ENCODE data around the gene ROR2. TPM values are rescaled to one million over a fixed set of nuclear protein-coding genes. Genes with fewer than 3 reads are reported as not detected.

Gene ROR2
- total RNA-seq, 4 donors from 2014 or later: 4.2 to 23.2 (median 11.2) TPM

GRCh38 chr9:91786132-91786896 is 163.7 kb downstream of the ROR2 start:
- no peaks in the 10 kb centered on the region for H3K36me3 ChIP-seq
- WGBS, 2 donors (ENCODE audit: low coverage in 1 of 2): 92 to 100% methylated on average over 2 to 6 of the region's 6 CpGs
- H3K4me3 ChIP-seq: no peak overlapping the region
- H3K4me1 ChIP-seq: peaks cover 0 to 10% (median 3%) of the 10 kb centered on the region in 4 donors
- no peak for DNase-seq
- in situ Hi-C loops (cut with MboI; ENCODE audit: low pct_ligation_motif_present in 1 of 4, low pct_unique_long_range_greater_than_20kb in 1 of 4, low sequenced_read_pairs in 3 of 4): no loop called here
- TF ChIP-seq CTCF (IDR thresholded peaks at IDR 0.05): no peak
- no peak for TF ChIP-seq EP300 (IDR thresholded peaks at IDR 0.05; ENCODE audit: low read depth)
- TF ChIP-seq POLR2AphosphoS5 (IDR thresholded peaks at IDR 0.05): no peak
- TF ChIP-seq POLR2A (IDR thresholded peaks at IDR 0.05): no peak
- no peaks in the 10 kb centered on the region for H3K27me3 ChIP-seq
- intact Hi-C loops (cut with DNase I; ENCODE audit: low total_unique reads): no loop called here
- no peaks in the 10 kb centered on the region for H3K9me3 ChIP-seq
- no peak overlapping the region for H3K27ac ChIP-seq

- H3K27me3 ChIP-seq: no peaks in the 10 kb centered on the region
- no peak for DNase-seq
- no peak overlapping the region for H3K27ac ChIP-seq
- peaks cover 0 to 10% (median 0%) of the 10 kb centered on the region in 4 donors for H3K4me1 ChIP-seq
- WGBS, 2 donors (ENCODE audit: low coverage in 1 of 2): 60 to 100% methylated on average over 1 to 5 of the region's 5 CpGs
- H3K9me3 ChIP-seq: no peaks in the 10 kb centered on the region
- in situ Hi-C loops (cut with MboI; ENCODE audit: low pct_ligation_motif_present in 1 of 4, low pct_unique_long_range_greater_than_20kb in 1 of 4, low sequenced_read_pairs in 3 of 4) (no loop called here), intact Hi-C loops (cut with DNase I; ENCODE audit: low total_unique reads) (no loop called here)
- no peaks in the 10 kb centered on the region for H3K36me3 ChIP-seq
- no peak overlapping the region for H3K4me3 ChIP-seq
- TF ChIP-seq CTCF (IDR thresholded peaks at IDR 0.05) (no peak), POLR2AphosphoS5 (IDR thresholded peaks at IDR 0.05) (no peak), EP300 (IDR thresholded peaks at IDR 0.05; ENCODE audit: low read depth) (no peak), POLR2A (IDR thresholded peaks at IDR 0.05) (no peak)
These were observed 164.6 kb downstream of the ROR2 start for GRCh38 chr9:91785447-91785842.

GRCh38 chr9:91784673-91785446 is 165.2 kb downstream of the ROR2 start:
- in situ Hi-C loops (cut with MboI; ENCODE audit: low pct_ligation_motif_present in 1 of 4, low pct_unique_long_range_greater_than_20kb in 1 of 4, low sequenced_read_pairs in 3 of 4) (no loop called here), intact Hi-C loops (cut with DNase I; ENCODE audit: low total_unique reads) (loop anchor here (5.0 kb wide), 1 partner anchor 112 kb away; no protein-coding TSS in a partner anchor)
- Histone ChIP-seq H3K4me1 (peaks cover 0 to 10% (median 0%) of the 10 kb centered on the region in 4 donors), H3K27ac (peak overlapping the region in 1 of 4 donors; percentile 46), H3K27me3 (no peaks in the 10 kb centered on the region), H3K9me3 (no peaks in the 10 kb centered on the region), H3K4me3 (no peak overlapping the region), H3K36me3 (no peaks in the 10 kb centered on the region)
- TF ChIP-seq POLR2A (IDR thresholded peaks at IDR 0.05): no peak
- no peak for TF ChIP-seq EP300 (IDR thresholded peaks at IDR 0.05; ENCODE audit: low read depth)
- TF ChIP-seq CTCF (IDR thresholded peaks at IDR 0.05): no peak
- no peak for TF ChIP-seq POLR2AphosphoS5 (IDR thresholded peaks at IDR 0.05)
- WGBS, 2 donors (ENCODE audit: low coverage in 1 of 2): 75 to 81% methylated on average over 1 to 6 of the region's 6 CpGs
- DNase-seq: no peak
